IMR-90 (cell line): ENCODE measurements around the gene PALB2. TPM values are rescaled to one million over a fixed set of nuclear protein-coding genes. Genes with fewer than 3 reads are reported as not detected.
A peak's percentile ranks its signal among the peaks of the same experiment; 100 is the strongest.

Source experiments
- ATAC-seq: fragments of 200-7000 bp; cut with Tn5 transposase; 2 replicates; pipeline ENCODE4 v1.9.1; 2020; ENCODE audit warnings: low read depth, mild to moderate bottlenecking, moderate library complexity
- BruUV-seq: library from RNA; stranded (reverse); fragments of 400-500 nt; replicated peaks from 2 replicates; lab custom pipeline; 2021; lab: Mats Ljungman, UMichigan
- CTCF ChIA-PET: fragments of 300-600 bp; formaldehyde crosslinking; extraction: SDS; loops from one replicate; lab custom pipeline; 2021; ENCODE audit warnings: antibody characterized with exemption; lab: Yijun Ruan, JAX
- POLR2A ChIA-PET: fragments of 300-600 bp; sonication (Branson Sonifier 250); formaldehyde crosslinking; loops from one replicate; lab custom pipeline; 2022; ENCODE audit warnings: antibody characterized with exemption; ENCODE audit not compliant: unreplicated experiment; lab: Charles Lee
- DNase-seq: peaks from one replicate; pipeline ENCODE4 v3.0.0; 2013
- H2AFZ ChIP-seq: replicated peaks from 2 replicates; pipeline ENCODE3; 2013; ENCODE audit warnings: low read length, mild to moderate bottlenecking; ENCODE audit not compliant: poor library complexity
- H2AK5ac ChIP-seq: 2 replicates; pipeline ENCODE4 v1.6.1; 2013; ENCODE audit warnings: low read depth, low read length, inconsistent platforms
- H2AK9ac ChIP-seq: replicated peaks from 2 replicates; pipeline ENCODE3; 2013; ENCODE audit warnings: mild to moderate bottlenecking, low read depth, low read length, moderate library complexity; ENCODE audit not compliant: poor library complexity
- H2BK120ac ChIP-seq: 2 replicates; pipeline ENCODE4 v1.6.1; 2013; ENCODE audit warnings: low read depth, low read length, inconsistent platforms
- H2BK15ac ChIP-seq: 3 replicates; pipeline ENCODE4 v1.6.1; 2013; ENCODE audit warnings: low read depth, low read length, inconsistent platforms
- H2BK20ac ChIP-seq: 2 replicates; pipeline ENCODE4 v1.6.1; 2013; ENCODE audit warnings: low read depth, mild to moderate bottlenecking, inconsistent platforms, low read length, moderate library complexity
- H2BK5ac ChIP-seq: 2 replicates; pipeline ENCODE4 v1.6.1; 2013; ENCODE audit warnings: mild to moderate bottlenecking, low read depth, low read length, inconsistent platforms; ENCODE audit not compliant: poor library complexity, severe bottlenecking
- H3K14ac ChIP-seq: replicated peaks from 2 replicates; pipeline ENCODE4 v1.6.1; 2013; ENCODE audit warnings: low read depth, low read length, inconsistent platforms
- H3K18ac ChIP-seq: 2 replicates; pipeline ENCODE4 v1.6.1; 2013; ENCODE audit warnings: low read depth, low read length, control low read depth
- H3K23ac ChIP-seq: 2 replicates; pipeline ENCODE4 v1.6.1; 2013; ENCODE audit warnings: low read depth, low read length, inconsistent platforms
- H3K27ac ChIP-seq: 2 replicates; pipeline ENCODE4 v1.5.1; 2013; ENCODE audit warnings: mild to moderate bottlenecking, control low read depth, low read length; ENCODE audit not compliant: insufficient read depth
- H3K27me3 ChIP-seq: 2 replicates; pipeline ENCODE4 v1.6.1; 2013; ENCODE audit warnings: low read length; ENCODE audit not compliant: control insufficient read depth, insufficient read depth
- H3K36me3 ChIP-seq: 2 replicates; pipeline ENCODE4 v1.6.1; 2013; ENCODE audit warnings: low read length, mixed read lengths; ENCODE audit not compliant: control insufficient read depth, insufficient read depth
- H3K4ac ChIP-seq: 2 replicates; pipeline ENCODE4 v1.6.1; 2013; ENCODE audit warnings: low read depth, low read length, inconsistent platforms
- H3K4me1 ChIP-seq: 2 replicates; pipeline ENCODE4 v1.6.1; 2013; ENCODE audit warnings: low read length, mixed read lengths; ENCODE audit not compliant: control insufficient read depth, insufficient read depth
- H3K4me2 ChIP-seq: 2 replicates; pipeline ENCODE4 v1.6.1; 2013; ENCODE audit warnings: low read depth, mild to moderate bottlenecking, control low read depth, low read length, moderate library complexity
- H3K4me3 ChIP-seq: 2 replicates; pipeline ENCODE4 v1.5.1; 2013; ENCODE audit warnings: low read depth, mild to moderate bottlenecking, control low read depth, low read length, moderate library complexity; ENCODE audit not compliant: insufficient read depth
- H3K56ac ChIP-seq: 2 replicates; pipeline ENCODE4 v1.6.1; 2013; ENCODE audit warnings: low read length, inconsistent platforms; ENCODE audit not compliant: insufficient read depth; ENCODE audit errors: extremely low read depth
- H3K79me1 ChIP-seq, 2 experiments: 2 replicates each; pipeline ENCODE4 v1.6.1; 2013; ENCODE audit warnings: low read length in 2 of 2, inconsistent platforms in 1 of 2, low read depth in 1 of 2
- H3K9ac ChIP-seq: 2 replicates; pipeline ENCODE4 v1.6.1; 2013; ENCODE audit warnings: low read depth, low read length, control low read depth
- H3K9me1 ChIP-seq: 2 replicates; pipeline ENCODE4 v1.6.1; 2013; ENCODE audit warnings: low read length, inconsistent platforms; ENCODE audit not compliant: insufficient read depth
- H3K9me3 ChIP-seq: 2 replicates; pipeline ENCODE4 v1.6.1; 2013; ENCODE audit warnings: low read length; ENCODE audit not compliant: control insufficient read depth, insufficient read depth
- H4K20me1 ChIP-seq: 2 replicates; pipeline ENCODE4 v1.6.1; 2013; ENCODE audit warnings: low read length, inconsistent platforms; ENCODE audit not compliant: insufficient read depth
- H4K5ac ChIP-seq: 2 replicates; pipeline ENCODE4 v1.6.1; 2013; ENCODE audit warnings: mild to moderate bottlenecking, low read depth, low read length, control low read depth
- H4K8ac ChIP-seq, 2 experiments: 2 replicates each; pipeline ENCODE4 v1.6.1; 2013; ENCODE audit warnings: low read depth in 2 of 2, low read length in 2 of 2, control low read depth in 1 of 2, inconsistent platforms in 1 of 2
- H4K91ac ChIP-seq: 2 replicates; pipeline ENCODE4 v1.6.1; 2013; ENCODE audit warnings: low read depth, low read length, inconsistent platforms; ENCODE audit not compliant: insufficient read depth
- BHLHE40 ChIP-seq: fragments of 150-350 bp; IDR thresholded peaks from 2 replicates; pipeline ENCODE4 v1.6.1; 2016; ENCODE audit warnings: mild to moderate bottlenecking, low read depth, low read length
- CEBPB ChIP-seq: IDR thresholded peaks from 2 replicates; pipeline ENCODE4 v1.6.1; 2012; ENCODE audit warnings: low read depth, low read length, improper control_type of control experiment
- CHD1 ChIP-seq: IDR thresholded peaks from 2 replicates; pipeline ENCODE4 v1.6.1; 2012; ENCODE audit warnings: low read depth, low read length, improper control_type of control experiment
- CTCF ChIP-seq: conservative IDR thresholded peaks from 2 replicates; pipeline ENCODE4 v1.5.1; 2012; ENCODE audit warnings: mild to moderate bottlenecking, low read depth, low read length, improper control_type of control experiment
- FOS ChIP-seq: fragments of 150-350 bp; IDR thresholded peaks from 2 replicates; pipeline ENCODE4 v1.6.1; 2016; ENCODE audit warnings: low read depth, low read length
- MAFK ChIP-seq: IDR thresholded peaks from 2 replicates; pipeline ENCODE4 v1.6.1; 2012; ENCODE audit warnings: low read depth, low read length, improper control_type of control experiment
- MAZ ChIP-seq: IDR thresholded peaks from 2 replicates; pipeline ENCODE4 v1.6.1; 2012; ENCODE audit warnings: low read depth, mild to moderate bottlenecking, low read length, improper control_type of control experiment, moderate library complexity, borderline replicate concordance
- MXI1 ChIP-seq: IDR thresholded peaks from 2 replicates; pipeline ENCODE4 v1.6.1; 2012; ENCODE audit warnings: low read depth, mild to moderate bottlenecking, low read length, moderate library complexity, borderline replicate concordance
- POLR2A ChIP-seq: IDR thresholded peaks from 2 replicates; pipeline ENCODE4 v1.6.1; 2012; ENCODE audit warnings: mild to moderate bottlenecking, low read depth, low read length
- RAD21 ChIP-seq: IDR thresholded peaks from 2 replicates; pipeline ENCODE4 v1.6.1; 2012; ENCODE audit warnings: low read length, improper control_type of control experiment
- RCOR1 ChIP-seq: IDR thresholded peaks from 2 replicates; pipeline ENCODE4 v1.6.1; 2012; ENCODE audit warnings: mild to moderate bottlenecking, low read length, improper control_type of control experiment; ENCODE audit not compliant: insufficient replicate concordance
- RFX5 ChIP-seq: IDR thresholded peaks from 2 replicates; pipeline ENCODE4 v1.8.0; 2012; ENCODE audit warnings: low read depth, mild to moderate bottlenecking, low read length, moderate library complexity
- SMC3 ChIP-seq: fragments of 150-350 bp; IDR thresholded peaks from 2 replicates; pipeline ENCODE4 v1.6.1; 2016; ENCODE audit warnings: low read depth, mild to moderate bottlenecking, antibody characterized with exemption, low read length, moderate library complexity
- USF2 ChIP-seq: fragments of 150-350 bp; IDR thresholded peaks from 2 replicates; pipeline ENCODE4 v1.6.1; 2017; ENCODE audit warnings: mild to moderate bottlenecking, antibody characterized with exemption, low read length, low read depth
- WGBS, 2 experiments: methylation state at CpG; one replicate each; pipeline versions ENCODE4 v1.1.5 to v1.1.7; 2013; ENCODE audit warnings: missing lambda C conversion rate in 2 of 2; ENCODE audit not compliant: insufficient read length in 1 of 2; ENCODE audit errors: extremely low coverage in 2 of 2; 5-methylcytosine and 5-hydroxymethylcytosine counted together
- dilution Hi-C: fragments of 300-500 bp; cut with HindIII; formaldehyde crosslinking; loops from one replicate; pipeline ENCODE4 v1.14.3; 2018; ENCODE audit warnings: low sequenced_read_pairs; ENCODE audit not compliant: unreplicated experiment
- in situ Hi-C: fragments of 300-500 bp; cut with MboI; formaldehyde crosslinking; loops from 3 replicates; pipeline ENCODE4 v1.14.3; 2019; ENCODE audit warnings: low sequenced_read_pairs, inconsistent platforms, mixed read lengths
- intact Hi-C: fragments of 100-400 bp; cut with micrococcal nuclease; formaldehyde crosslinking; loops from 2 replicates; pipeline ENCODE4 v1.10.0; 2022
- polyA plus RNA-seq, 3 experiments: library from polyadenylated mRNA; depleted of rRNA; stranded (reverse); fragments of >200 nt; gene quantifications; 2 replicates each; pipeline ENCODE4 v1.2.3, GENCODE V29; 2012; ENCODE audit warnings: low replicate concordance in 1 of 3
- total RNA-seq: library from RNA; depleted of rRNA; stranded (reverse); fragments of >200 nt; gene quantifications from 2 replicates; pipeline ENCODE4 v1.2.3, GENCODE V29; 2012
- TF ChIP-seq, protein P1 (sequence below): fragments of 150-350 bp; IDR thresholded peaks from 2 replicates; pipeline ENCODE4 v1.6.1; 2016; ENCODE audit warnings: low read depth, mild to moderate bottlenecking, low read length, moderate library complexity, borderline replicate concordance

The PALB2 gene
- total and polyA plus RNA-seq, 2 of the 4 experiments (the other 2 are of a cell fraction): 4.1 to 8.6 TPM

DNA sequence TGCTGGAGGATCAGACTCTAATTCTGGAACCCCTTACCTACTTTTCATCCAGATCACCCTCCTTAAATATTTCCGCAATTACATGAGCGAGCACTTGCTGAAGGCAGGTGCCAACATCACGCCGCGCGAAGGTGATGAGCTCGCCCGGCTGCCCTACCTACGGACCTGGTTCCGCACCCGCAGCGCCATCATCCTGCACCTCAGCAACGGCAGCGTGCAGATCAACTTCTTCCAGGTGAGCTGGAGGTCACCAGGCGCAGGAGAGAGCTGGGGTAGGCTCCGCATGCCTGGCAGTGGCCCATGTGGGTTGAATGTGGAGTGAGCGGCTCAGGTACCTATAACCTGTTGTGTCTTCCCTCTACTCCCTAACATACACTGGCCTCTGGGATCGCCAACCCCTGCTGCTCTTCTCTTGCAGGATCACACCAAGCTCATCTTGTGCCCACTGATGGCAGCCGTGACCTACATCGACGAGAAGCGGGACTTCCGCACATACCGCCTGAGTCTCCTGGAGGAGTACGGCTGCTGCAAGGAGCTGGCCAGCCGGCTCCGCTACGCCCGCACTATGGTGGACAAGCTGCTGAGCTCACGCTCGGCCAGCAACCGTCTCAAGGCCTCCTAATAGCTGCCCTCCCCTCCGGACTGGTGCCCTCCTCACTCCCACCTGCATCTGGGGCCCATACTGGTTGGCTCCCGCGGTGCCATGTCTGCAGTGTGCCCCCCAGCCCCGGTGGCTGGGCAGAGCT lies 48.5 kb upstream of the PALB2 start:
- Histone ChIP-seq H4K91ac (no peak overlapping the region), H2AK5ac (no peak overlapping the region), H2BK20ac (no peak overlapping the region), H3K4me3 (no peak overlapping the region), H4K20me1 (no peaks in the 10 kb centered on the region), H3K9me1 (0 out of 2 replicates have a peak, but pooled peaks cover 4% of the 10 kb centered on the region), H3K9ac (no peak overlapping the region), H3K56ac (no peak overlapping the region), H3K79me1 (peaks cover 14 to 29% of the 10 kb centered on the region in 2 experiments; a peak in 3 of 4 replicates), H3K18ac (no peak overlapping the region), H3K14ac (no peak overlapping the region), H2BK120ac (no peak overlapping the region), H3K4me1 (peaks cover 5% of the 10 kb centered on the region), H3K9me3 (no peaks in the 10 kb centered on the region), H3K4me2 (no peak overlapping the region), H4K5ac (no peak overlapping the region), H2BK15ac (no peak overlapping the region), H2BK5ac (no peak overlapping the region), H4K8ac (no peak overlapping the region), H3K27me3 (no peaks in the 10 kb centered on the region), H2AK9ac (peak overlapping the region; percentile 40), H3K27ac (no peak overlapping the region), H3K36me3 (peaks cover 43% of the 10 kb centered on the region), H2AFZ (no peak overlapping the region), H3K23ac (no peak overlapping the region), H3K4ac (no peak overlapping the region)
- intact Hi-C loops (no loop called here), in situ Hi-C loops (loop anchor here (25.0 kb wide), 1 partner anchor 823 kb away; no protein-coding TSS in a partner anchor), dilution Hi-C loops (no loop called here)
- POLR2A ChIA-PET: no interaction called here
- 94% methylated on average over 11 of the region's 36 CpGs; no CpG with 5 or more reads in 1 of the 2 experiments for WGBS, 2 experiments
- DNase-seq (no peak), ATAC-seq (no peak)
- BruUV-seq: TSS peak; percentile 44
- CTCF ChIA-PET: no interaction called here
- no peak for TF ChIP-seq RAD21
- TF ChIP-seq CHD1: no peak
- no peak for TF ChIP-seq FOS
- TF ChIP-seq MXI1: no peak
- TF ChIP-seq CTCF: no peak
- TF ChIP-seq MAFK: no peak
- TF ChIP-seq RCOR1: no peak
- no peak for TF ChIP-seq USF2
- no peak for TF ChIP-seq SMC3
- TF ChIP-seq, protein P1, sequence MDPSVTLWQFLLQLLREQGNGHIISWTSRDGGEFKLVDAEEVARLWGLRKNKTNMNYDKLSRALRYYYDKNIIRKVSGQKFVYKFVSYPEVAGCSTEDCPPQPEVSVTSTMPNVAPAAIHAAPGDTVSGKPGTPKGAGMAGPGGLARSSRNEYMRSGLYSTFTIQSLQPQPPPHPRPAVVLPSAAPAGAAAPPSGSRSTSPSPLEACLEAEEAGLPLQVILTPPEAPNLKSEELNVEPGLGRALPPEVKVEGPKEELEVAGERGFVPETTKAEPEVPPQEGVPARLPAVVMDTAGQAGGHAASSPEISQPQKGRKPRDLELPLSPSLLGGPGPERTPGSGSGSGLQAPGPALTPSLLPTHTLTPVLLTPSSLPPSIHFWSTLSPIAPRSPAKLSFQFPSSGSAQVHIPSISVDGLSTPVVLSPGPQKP: no peak
- no peak for TF ChIP-seq CEBPB
- no peak for TF ChIP-seq RFX5
- no peak for TF ChIP-seq POLR2A
- TF ChIP-seq BHLHE40: no peak
- TF ChIP-seq MAZ: no peak
